IPS DF 4.7 (cell line): Measurements from ENCODE around the gene GPR176.
A peak's percentile ranks its signal among the peaks of the same experiment; 100 is the strongest.

Experiments used
- DNase-seq: peaks from one replicate; pipeline ENCODE4 v3.0.0-alpha.2; 2013; ENCODE audit warnings: low spot score; ENCODE audit errors: extremely low read depth

The GPR176 gene

DNA sequence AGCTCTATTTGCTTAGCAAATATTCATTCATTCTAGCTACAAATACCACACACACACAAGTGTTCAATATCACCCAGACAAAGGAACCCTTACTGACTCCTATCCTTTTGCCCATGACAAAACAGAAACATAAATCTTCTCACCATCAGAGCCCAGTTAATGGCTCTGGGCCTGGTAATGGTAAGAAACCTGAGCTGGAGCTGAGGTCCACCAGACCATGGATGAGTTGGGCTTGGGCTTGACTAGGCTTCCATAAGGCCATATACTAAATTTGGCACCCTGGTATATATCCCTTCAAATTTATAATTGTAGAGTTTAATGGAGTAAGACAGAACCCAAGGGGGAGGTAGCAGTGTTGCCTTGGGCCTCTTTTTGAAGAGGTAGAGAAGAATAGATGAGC lies 29.4 kb downstream of the GPR176 start:
- DNase-seq, result no peak

DNA sequence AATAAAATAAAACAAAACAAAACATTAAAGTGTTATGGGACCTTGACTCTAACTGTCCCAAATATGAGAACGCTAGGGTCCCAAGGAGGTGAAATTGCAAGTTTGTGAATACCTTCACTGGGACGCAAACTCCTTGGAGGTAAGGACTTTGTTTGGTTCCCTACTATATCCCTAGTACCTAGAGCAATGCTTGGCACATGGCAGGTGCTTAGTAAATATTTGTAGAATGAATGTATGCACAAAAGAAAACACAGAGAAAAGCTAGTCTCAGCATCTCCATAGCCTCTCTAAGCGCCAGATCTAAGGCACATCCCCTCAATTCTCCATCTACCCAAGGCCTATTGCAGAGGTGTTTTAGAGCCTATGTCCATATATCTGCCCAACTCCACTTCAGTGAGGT lies 30.5 kb downstream of the GPR176 start:
- no peak for DNase-seq

DNA sequence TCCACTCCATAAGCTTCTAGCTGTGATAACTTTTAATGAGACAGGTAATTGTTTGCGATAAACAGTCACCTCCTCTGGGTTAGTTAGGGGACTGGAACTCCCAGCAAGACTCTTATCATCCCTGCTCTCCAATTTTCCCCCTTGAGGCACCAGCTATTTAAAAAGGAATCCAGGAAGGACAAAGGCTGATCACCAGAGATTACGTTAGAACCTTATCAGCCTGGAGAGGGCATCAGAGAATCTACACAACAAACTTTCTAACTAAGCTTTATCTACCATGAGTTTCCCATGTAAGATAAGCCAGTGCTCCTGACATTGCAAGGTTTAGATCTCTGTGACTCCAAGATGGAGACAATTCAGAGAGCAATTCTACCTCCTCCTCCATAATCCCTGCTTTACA lies 31.3 kb downstream of the GPR176 start:
- DNase-seq, result no peak

DNA sequence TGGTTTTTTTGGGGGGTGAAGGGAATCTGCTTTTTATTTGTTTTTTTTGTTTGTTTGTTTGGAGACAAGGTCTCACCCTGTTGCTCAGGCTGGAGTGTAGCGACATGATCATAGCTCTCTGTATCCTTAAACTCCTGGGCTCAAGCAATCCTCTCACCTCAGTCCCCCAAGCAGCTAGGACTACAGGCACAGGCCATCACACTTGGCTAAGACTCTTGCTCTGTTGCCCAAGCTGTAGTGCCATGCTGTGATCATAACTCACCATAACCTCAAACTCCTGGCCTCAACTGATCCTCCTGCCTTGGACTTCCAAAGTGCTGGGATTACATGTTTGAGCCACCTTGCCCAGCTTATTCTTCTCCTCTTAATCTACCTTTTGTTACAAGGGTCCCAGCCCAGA lies 31.8 kb downstream of the GPR176 start:
- DNase-seq, result no peak

DNA sequence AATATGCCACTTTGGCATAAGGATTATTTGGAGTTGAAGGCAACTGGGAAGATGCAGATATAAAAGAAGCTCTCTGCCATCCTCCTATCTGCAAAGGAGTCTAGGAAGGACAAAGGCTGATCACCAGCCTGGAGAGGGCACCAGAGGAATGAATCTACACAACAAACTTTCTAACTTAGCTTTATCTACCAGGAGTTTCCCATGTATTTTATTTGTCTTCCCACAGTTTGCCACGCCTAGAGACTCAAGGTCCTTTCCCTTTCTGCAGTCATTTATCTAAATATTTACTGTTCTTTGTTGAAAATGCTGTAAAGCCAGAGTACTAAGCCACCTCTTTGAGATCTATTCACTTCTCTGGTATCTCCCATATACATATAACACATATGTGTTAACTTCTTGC lies 32.2 kb downstream of the GPR176 start:
- no peak for DNase-seq

DNA sequence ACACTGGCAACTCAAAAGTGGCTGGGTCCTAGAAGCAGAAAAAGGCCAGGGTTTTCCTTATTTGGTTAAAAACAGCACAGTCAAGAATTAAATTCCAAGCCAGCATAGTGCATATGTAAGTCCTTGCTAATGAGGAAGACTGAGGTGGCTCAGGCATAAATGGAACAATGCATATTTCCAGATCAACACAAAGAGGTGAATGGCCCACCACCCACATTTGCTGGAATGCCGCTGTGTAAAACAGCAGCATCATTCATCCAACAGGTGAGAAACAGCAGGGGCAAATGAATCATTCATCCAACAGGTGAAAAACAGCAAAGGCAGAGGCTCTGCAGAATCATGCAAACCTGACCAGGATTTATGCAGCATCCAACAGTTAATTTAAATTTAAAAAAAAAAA lies 32.9 kb downstream of the GPR176 start:
- DNase-seq, result peak; percentile 97

DNA sequence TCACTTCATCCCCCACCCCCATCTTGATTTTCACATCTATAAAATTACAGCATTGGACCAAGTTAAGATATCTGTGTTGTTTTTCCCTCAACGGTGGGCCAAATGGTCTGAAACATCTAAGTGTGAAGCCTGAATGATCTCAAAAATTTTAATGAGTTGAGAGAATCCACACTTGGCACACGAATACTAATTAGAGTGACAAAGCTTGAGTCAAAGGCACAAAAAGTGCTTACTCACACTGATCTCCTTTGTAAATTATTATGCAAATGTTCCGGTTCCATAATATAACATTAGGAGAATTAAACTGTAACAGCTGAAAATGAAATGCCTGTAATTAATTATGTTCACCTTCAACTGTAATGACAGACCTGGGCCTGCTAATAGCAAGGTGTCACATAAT lies 33.6 kb downstream of the GPR176 start:
- no peak for DNase-seq

DNA sequence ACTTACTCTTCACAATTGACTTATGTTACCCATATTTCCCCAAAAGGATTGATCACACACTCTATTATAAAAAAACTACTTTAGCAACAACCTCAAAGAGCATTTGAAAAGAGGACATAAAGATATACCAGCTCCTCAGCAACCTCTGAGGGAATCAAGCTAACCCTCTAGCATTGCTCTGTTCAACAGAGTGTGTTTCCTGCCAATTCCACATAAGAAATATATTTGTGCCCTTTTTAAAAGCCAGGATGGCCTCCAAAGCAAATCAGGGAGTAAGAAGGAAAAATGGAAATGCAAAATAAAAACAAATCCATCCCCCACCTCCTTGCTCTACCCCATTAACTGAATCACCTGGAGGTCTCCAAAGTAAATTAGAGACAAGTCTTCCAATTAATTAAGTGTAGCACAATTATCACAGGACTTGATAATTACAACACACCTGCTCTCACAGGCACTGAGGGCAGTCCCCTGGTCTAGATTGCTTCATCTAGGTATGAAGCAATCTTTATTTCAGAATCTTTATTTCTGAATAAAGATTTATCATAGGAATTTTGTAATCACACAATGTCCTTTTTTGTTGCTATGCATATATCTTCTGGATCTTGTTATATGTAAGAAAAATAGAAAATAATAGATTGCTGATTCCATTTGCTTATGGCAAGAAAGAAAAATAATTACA lies 34.8 kb downstream of the GPR176 start:
- DNase-seq, result no peak

DNA sequence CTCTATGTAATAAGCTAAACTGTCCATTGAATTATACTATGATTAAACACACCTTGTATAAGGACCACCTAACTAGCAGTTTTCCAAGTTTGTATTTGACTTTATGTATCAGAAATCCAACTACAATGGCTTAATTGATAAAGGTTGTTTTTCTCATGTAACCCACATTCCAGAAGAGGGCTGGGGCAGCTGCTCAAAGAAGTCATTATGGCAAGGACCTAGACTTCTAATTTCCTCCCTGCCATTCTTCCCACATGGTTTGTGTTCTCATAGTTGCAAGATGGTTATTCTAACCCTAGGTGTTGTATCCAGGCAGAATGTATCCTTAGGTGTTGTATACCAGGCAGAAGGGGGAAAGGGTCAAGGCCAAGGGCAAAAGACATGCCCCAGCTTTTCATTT lies 35.7 kb downstream of the GPR176 start:
- DNase-seq, result no peak

DNA sequence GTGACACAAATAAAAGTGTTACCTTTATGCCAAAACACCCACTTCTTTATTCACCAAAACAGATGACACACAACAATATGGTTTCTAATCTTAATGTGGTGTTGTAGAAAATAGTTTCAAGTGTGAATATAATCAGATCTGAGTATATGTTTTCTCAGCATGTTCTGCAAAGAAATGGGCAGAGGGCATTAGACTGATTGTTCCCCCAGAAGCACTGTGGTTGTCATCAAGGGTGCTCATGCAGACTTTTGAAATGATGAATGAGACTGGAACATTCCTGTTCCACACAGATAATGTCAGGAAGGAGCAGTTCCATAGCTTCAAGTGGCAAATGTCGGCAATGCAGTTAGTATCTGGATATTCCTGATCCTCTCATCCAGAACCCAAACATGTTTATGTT lies 37.5 kb downstream of the GPR176 start:
- DNase-seq, result no peak

DNA sequence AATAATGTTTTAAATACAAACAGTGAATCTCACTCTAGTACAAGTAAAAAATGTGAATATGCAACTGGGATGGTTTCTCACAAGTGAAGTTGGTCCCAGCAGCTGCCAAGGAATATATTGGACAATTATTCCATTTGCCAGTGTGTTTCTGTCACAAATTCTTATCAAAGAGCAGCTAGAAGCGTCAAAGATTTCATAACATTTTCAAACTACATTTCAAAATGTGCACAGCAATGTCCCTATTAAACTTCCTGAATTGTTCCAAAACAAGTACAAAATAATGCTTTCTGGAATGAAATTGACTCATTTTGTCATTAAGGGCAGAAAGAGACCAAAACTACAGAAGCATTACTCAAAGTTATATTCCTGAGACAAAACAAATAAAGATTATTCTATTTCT lies 38.3 kb downstream of the GPR176 start:
- DNase-seq, result no peak

DNA sequence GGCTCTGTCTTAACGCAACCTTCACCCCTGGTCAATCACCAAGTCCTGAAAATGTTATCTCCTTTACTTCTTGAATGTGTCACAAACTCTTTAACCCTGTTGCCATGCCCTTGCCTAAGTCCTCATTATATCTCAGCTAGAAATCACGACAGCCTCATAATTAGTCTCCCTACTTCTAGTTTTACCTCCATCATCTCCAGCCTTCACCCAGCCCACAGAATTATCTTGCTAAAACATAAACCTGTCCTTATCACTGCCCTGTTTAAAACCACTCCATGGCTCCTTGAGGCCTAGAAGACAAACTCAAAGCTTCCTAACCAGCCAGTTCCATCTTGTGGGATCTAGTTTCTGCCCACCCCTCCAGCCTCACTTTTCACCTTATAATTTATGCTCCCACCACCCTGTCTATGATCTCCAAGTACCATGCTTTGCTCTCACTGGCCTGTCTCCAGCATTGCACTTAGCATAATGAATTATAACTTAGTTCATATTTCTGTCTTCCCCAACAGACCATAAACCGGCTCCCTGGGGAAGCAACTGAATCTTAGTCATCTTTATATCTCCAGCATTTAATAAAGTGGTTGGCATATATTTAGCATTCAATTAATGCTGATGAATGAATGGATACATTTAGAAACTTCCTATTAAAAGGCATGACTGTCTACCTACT lies 39.2 kb downstream of the GPR176 start:
- no peak for DNase-seq

DNA sequence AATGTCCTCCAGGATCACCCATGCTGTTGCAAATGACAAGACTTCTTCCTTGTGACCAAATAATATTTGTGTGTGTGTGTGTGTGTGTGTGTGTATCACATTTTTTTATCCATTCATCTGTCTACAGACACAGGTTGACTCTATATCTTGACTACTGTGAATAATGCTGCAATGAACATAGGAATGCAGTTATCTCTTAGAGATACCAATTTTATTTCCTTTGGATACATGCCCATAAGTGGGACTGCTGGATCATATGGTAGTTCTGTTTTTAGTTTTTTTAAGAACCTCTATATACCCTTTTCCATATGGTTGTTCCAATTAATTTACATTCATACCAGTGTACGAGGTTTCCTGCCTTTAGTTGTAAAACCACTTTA lies 41.7 kb downstream of the GPR176 start:
- DNase-seq, result no peak

DNA sequence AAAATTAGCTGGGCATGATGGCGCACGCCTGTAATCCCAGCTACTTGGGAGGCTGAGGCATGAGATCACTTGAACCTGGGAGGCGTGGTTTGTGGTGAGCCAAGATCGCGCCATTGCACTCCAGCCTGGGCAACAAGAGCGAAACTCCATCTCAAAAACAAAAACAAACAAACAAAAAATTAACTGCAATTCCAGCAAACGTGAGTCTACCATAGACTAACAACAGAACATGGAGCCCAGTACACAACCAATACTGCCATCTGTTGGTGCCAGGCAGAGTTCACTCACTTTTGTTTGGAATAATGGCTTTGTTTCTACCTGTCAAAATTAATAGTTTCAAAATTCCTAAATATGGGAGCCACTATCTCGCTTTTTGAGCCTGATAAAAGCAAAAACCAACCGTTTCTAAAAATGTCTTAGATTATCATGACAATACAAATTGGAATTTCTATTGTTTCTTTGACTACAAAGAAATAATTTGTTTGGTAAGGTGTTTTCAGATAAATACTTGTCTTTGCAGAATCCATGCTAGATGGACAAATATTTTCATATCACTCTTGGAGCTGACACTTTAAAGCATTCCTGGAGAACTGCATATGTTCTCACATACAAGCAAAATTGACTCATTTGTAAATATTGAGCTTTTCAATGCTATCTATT lies 45.0 kb downstream of the GPR176 start:
- DNase-seq, result no peak

DNA sequence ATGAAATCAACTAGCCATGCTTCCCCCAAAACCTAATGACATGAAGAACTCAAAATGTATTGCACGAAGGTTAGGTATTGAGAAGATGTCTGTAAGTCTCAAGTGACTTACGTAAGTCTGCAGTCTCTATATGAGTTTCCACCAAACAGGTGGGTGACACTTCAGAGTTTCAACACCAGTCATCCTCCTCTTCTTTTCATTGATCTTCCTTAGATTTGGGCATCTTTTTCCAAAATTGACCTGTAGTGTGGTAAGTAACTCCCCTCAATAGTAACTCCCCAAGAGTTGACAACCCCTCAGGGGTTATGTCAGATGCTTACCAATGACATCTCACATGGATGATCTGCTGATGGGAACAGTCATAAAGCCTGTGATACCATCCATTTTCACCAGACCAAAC lies 46.1 kb downstream of the GPR176 start:
- DNase-seq, result no peak

DNA sequence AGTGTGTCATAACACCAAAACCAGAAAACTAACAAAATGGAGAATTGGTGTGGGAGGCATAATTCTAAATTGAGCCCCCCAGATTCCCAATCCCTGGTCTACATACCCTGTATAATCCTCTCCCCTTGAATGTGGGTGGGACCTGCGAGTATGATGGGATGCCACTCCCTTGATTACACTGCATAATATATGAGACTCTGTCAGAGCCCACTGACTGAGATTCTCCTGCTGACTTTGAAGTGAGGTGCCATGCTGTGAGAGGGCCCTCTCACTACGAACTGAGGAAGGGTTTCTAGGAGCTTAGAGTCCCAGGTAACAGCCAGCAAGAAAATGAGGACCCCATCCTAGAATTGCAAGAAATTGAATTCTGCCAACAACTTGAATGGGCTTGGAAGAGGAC lies 49.5 kb downstream of the GPR176 start:
- no peak for DNase-seq

DNA sequence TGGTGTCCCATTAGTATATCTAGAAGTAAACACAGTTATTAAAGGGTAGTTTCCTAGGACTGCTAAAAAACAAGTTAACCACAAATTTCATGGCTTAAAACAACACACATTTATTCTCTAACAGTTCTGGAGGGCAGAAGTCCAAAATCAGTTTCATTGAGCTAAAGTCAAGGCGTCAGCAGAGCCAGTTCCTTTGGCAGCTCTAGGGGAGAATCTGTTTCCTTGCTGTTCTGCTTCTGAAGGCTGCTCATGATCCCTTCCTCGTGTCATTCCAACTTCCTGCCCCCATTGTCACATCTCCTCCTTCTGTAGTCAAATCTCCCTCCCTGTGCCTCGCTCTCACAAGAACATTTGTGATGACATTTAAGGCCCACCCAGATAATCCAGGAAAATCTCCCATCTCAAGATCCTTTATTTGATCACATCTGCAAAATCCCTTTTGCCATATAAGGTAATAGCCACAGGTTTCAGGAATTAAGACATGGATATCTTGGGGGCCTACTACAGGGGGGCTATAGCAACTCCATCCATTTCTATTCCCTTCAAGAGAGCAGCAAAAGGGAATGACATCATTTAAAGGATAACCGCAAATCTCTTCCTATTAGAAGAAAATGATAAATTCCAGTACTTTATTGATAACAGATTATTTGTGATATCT lies 50.1 kb downstream of the GPR176 start:
- DNase-seq, result no peak

DNA sequence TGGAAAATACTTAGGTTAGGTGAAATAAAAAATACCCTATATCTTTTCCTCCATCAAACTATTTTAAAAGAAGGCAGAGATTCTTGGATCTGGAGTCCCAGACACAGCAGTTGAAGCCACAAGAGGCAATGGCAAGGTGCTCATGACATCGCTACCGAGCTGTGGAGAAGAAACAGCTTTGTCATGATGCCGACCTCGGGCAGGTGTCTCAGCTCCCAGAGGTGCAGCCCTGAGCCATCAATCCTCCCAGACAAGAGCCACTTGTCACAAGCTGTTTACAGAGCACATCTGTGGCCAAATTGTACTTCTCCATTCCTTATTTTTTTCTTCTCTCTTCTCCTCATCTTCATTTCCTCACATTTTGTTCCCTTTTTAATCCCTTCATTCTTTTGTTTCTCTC lies 50.8 kb downstream of the GPR176 start:
- no peak for DNase-seq

DNA sequence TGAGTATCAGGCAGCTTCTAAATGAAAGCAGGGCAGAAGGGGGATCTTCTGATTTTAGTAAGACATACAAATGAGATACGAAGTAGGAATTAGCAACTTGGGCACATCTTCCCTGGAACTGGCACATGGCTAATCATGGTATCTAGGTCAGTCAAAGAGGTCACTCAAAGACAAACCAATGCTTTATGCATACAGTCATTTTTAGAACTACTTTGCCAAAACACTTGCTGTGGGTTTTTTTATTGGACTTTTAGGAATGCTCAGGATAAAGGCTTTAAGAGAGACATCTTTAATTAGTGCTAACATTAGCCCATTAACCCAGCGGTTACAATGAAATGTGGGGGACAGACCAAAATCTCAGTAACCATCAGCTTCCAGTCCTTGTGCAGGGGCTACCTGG lies 51.7 kb downstream of the GPR176 start:
- DNase-seq, result no peak

DNA sequence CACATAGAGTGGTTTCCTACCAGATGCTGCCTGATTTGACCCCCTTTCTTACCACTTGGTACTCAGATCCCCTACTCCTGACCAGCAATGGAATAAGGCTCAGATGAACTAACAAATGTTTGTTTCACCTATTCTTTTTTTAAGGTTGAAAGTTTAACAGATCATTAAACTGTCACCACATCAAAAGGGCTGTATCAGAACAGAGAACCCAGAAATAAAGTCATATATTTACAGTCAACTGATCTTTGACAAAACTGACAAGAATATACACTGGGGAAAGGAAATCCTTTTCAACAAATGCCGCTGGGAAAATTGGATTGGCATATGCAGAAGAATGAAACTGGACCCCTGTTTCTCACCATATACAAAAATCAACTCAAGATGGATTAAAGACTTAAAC lies 56.0 kb downstream of the GPR176 start:
- DNase-seq, result no peak

DNA sequence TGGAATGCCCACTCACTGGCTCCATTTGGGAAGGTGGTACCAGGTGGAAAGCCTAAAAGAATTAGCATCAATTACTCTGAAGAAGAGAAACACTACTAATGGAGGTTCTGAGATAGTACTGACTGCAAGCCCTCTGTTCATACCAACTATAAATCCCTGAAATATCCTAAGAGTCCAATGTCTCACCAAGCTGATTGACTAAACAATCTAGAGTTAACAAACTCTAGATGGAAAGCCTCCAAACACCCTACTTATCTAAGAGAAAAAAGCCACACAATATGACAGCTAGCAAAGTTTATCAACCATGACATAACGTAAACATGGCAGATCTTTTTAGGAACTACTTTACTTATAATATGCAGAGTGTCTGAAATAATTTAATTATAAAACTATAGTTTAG lies 59.2 kb downstream of the GPR176 start:
- no peak for DNase-seq

DNA sequence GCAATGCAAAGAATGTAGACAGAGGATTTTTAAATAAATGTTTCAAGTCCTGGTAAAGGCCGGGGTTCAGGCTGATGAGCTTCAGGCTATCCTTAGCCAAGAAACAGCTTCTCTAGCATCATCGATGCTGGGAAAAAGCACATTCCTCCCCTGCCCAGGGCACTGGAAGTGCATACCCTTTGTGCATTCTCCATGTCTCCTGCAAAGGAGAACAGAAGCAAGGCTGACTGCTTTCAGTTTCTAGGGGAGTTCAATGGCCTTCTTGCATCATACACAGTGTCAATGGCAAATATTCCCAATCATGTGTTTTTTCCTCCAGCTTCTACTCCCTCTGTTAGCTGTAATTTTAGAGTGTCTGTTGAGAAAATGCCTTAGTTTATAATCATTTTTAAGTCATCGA lies 59.9 kb downstream of the GPR176 start:
- DNase-seq, result no peak

DNA sequence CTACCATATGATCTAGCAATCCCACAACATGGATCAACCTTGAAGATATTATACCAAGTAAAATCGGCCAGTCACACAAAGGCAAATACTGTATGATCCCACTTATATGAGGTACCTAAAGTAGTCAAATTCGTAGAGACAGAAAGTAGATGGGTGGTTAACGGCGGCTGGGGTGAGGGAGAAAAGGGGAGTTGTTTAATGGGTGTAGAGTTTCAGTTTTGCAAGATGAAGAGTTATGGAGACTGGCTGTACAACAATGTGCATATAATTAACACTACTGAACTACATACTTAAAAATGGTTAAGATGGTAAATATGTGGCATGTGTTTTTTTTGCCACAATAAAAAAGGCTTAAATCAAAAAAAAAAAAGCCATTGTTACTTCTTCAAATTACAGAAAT lies 60.4 kb downstream of the GPR176 start:
- no peak for DNase-seq
